Measurements from ENCODE around the gene TCERG1L.

GRCh38 chr10:131214521-131215244 is 96.8 kb downstream of the TCERG1L start:
- no peak for TF ChIP-seq CTCF (IDR thresholded peaks at IDR 0.05; ENCODE audit: insufficient read depth, low read length, poor library complexity, severe bottlenecking)
- no peak for TF ChIP-seq EZH2phosphoT487 (conservative IDR thresholded peaks at IDR 0.05; ENCODE audit: low read length)

Data from SU-DHL-6 (cell line).